HG03521 (cell line): ENCODE data around the gene FRMPD4.
"Not testable (repeated sequence)": the region's sequence is repeated elsewhere in the genome, so short reads cannot be mapped to it uniquely, and the experiment has no call there.

Source experiments
- ATAC-seq: cut with Tn5 transposase; IDR thresholded peaks from one replicate; pipeline ENCODE4 v1.9.1; 2021; ENCODE audit warnings: mild to moderate bottlenecking, moderate library complexity; ENCODE audit not compliant: unreplicated experiment

Gene FRMPD4

GRCh38 chrX:12138361-12139313 is at the start of gene FRMPD4:
Gene FRMPD4, plus strand, starts transcription at chrX:12138473. Its CDS starts 499 bp downstream, at chrX:12138972.
- ATAC-seq = no peak

GRCh38 chrX:12089740-12090139 is 48.5 kb upstream of the FRMPD4 start:
- no peak for ATAC-seq

- no peak for ATAC-seq
Measured at GRCh38 chrX:12113321-12113720, 25.0 kb upstream of the FRMPD4 start.

- no peak for ATAC-seq
Measured at GRCh38 chrX:12115377-12115776, 22.9 kb upstream of the FRMPD4 start.

- ATAC-seq = no peak
Measured at GRCh38 chrX:12118134-12118533, 20.1 kb upstream of the FRMPD4 start.

GRCh38 chrX:12128017-12128416 is 10.3 kb upstream of the FRMPD4 start:
- ATAC-seq = no peak

GRCh38 chrX:12137951-12138360 is 317 bp upstream of the FRMPD4 start:
- no peak for ATAC-seq

GRCh38 chrX:12139934-12140611 is 1.8 kb downstream of the FRMPD4 start:
- no peak for ATAC-seq

GRCh38 chrX:12141511-12141910 is 3.2 kb downstream of the FRMPD4 start:
- no peak for ATAC-seq

GRCh38 chrX:12142661-12143060 is 4.4 kb downstream of the FRMPD4 start:
- no peak for ATAC-seq

GRCh38 chrX:12145402-12145801 is 7.1 kb downstream of the FRMPD4 start:
- ATAC-seq = no peak

GRCh38 chrX:12149670-12150407 is 11.6 kb downstream of the FRMPD4 start:
- ATAC-seq = no peak

GRCh38 chrX:12153317-12153716 is 15.0 kb downstream of the FRMPD4 start:
- ATAC-seq = no peak

GRCh38 chrX:12153741-12154140 is 15.5 kb downstream of the FRMPD4 start:
- ATAC-seq = no peak

GRCh38 chrX:12159799-12160198 is 21.5 kb downstream of the FRMPD4 start:
- ATAC-seq = no peak

GRCh38 chrX:12162420-12162819 is 24.1 kb downstream of the FRMPD4 start:
- ATAC-seq = no peak

- ATAC-seq = not testable (repeated sequence)
Measured at GRCh38 chrX:12164180-12164579, 25.9 kb downstream of the FRMPD4 start.

- ATAC-seq = no peak
Measured at GRCh38 chrX:12170755-12171154, 32.5 kb downstream of the FRMPD4 start.

- no peak for ATAC-seq
Measured at GRCh38 chrX:12174358-12174757, 36.1 kb downstream of the FRMPD4 start.

GRCh38 chrX:12197030-12197429 is 58.8 kb downstream of the FRMPD4 start:
- ATAC-seq = no peak

GRCh38 chrX:12206413-12206812 is 68.1 kb downstream of the FRMPD4 start:
- ATAC-seq = no peak
